ENCODE data around the gene CREB1. TPM values are rescaled to one million over a fixed set of nuclear protein-coding genes. Genes with fewer than 3 reads are reported as not detected.
"Not testable (repeated sequence)": the region's sequence is repeated elsewhere in the genome, so short reads cannot be mapped to it uniquely, and the experiment has no call there.

The CREB1 gene
- polyA plus RNA-seq, 3 donors from 2014 or later, result 48.7 to 64.8 (median 59.4) TPM

DNA sequence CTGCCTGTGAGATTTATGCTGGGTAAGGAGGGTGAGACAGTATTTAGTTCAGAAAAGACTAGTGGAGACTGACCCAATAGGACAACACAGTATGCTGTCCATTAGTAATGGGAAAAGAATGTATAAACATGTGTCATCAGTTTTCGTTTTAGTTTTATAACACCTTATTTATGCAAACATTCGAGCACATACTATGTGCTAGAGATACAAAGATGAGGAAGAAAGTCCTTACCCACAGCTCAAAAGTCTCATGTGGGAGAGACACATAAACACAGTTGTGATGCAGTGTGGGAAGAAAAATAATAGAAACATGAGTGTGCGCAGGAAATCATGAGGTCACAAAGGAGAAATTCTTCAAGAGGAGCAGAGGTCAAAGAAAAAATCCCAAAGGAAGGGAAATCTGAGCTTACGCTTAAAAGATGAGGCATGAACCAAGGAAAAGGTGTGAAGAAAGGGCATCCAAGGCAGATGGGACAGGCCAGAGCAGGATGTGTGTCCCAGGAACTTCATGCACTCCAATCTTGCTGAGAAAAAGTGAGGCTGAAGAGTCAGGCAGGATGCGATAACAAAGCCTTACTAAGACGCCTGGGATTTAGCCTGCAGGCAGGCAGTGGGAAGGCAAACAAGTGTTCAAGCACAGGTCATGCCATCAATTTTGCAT, 87.4 kb downstream of the CREB1 start:
- no peak for DNase-seq
- peak overlapping the region in 2 of 6 donors; percentile 3 to 27 for H3K27ac Mint-ChIP-seq
- no peaks in the 10 kb centered on the region for H3K9me3 Mint-ChIP-seq
- H3K4me1 Mint-ChIP-seq, result peaks cover 15 to 19% of the 10 kb centered on the region in 2 donors
- peaks cover 13 to 43% (median 27%) of the 10 kb centered on the region in 3 donors for H3K36me3 Mint-ChIP-seq
- peaks cover 0 to 2% (median 2%) of the 10 kb centered on the region in 3 donors for H3K27me3 Mint-ChIP-seq (ENCODE audit: low read depth in 3 of 3)
- no peak overlapping the region for H3K4me3 Mint-ChIP-seq

DNA sequence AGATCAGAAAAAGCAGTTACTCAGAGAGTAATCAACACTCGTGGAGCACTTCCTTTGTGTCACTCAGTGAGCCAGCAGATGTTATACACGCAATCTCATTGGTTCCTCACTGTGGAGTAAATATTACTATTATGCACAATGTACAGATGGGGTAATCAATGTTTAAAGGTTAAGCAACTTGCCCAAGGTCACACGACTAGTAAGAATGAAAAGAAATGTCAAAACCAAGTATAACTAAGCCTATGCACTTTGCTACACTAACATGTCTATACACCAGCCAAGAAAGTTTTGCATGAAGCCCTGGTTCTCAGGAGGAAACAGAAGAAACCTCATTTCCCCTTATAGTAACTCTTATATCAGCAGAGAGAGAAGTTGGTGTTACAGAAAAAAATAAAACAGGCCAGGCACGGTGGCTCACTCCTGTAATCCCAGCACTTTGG, 90.0 kb downstream of the CREB1 start:
- peaks cover 29 to 38% of the 10 kb centered on the region in 2 donors for H3K4me1 Mint-ChIP-seq
- peak overlapping the region in 3 of 5 donors; percentile 12 to 34 (median 14) for H3K4me3 Mint-ChIP-seq
- H3K36me3 Mint-ChIP-seq, result peaks cover 10 to 29% (median 18%) of the 10 kb centered on the region in 3 donors
- H3K27me3 Mint-ChIP-seq (ENCODE audit: low read depth in 3 of 3), result peaks cover 6 to 7% (median 7%) of the 10 kb centered on the region in 3 donors
- H3K27ac Mint-ChIP-seq, result peak overlapping the region; percentile 3 to 80 (median 52)
- no peak for DNase-seq
- no peaks in the 10 kb centered on the region for H3K9me3 Mint-ChIP-seq

DNA sequence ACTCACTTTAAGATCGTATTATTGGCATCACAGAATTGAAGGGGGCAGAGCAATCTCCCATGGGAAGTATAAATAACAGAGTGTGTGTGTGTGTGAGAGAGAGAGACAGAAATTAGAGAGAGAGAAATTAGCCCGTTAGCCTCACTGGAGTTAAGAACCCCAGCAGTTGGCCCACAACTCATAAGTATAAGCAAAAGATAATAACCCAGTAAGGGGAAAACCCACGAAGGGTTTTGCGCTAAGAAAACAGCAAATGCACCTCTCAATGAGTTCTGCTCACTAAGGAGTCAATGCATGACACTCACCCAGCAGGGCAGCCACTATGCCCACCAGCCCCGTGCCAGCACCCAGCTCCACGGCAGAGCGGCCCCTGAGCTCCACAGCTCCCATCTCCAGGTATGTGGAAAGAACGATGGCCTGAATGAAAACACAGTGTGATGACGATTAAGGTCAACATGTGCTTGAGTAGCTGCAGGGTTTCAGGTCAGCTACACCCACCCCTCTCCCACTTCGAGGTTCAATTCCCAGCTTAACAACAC, 91.8 kb downstream of the CREB1 start:
- peak overlapping the region in 3 of 6 donors; percentile 22 to 53 (median 48) for H3K27ac Mint-ChIP-seq
- peaks cover 6 to 19% (median 11%) of the 10 kb centered on the region in 3 donors for H3K27me3 Mint-ChIP-seq (ENCODE audit: low read depth in 3 of 3)
- peaks cover 8 to 26% (median 11%) of the 10 kb centered on the region in 3 donors for H3K36me3 Mint-ChIP-seq
- no peak for DNase-seq
- peaks cover 38% of the 10 kb centered on the region in 2 donors for H3K4me1 Mint-ChIP-seq
- peak overlapping the region in 2 of 5 donors; percentile 5 to 22 for H3K4me3 Mint-ChIP-seq
- H3K9me3 Mint-ChIP-seq, result no peaks in the 10 kb centered on the region

DNA sequence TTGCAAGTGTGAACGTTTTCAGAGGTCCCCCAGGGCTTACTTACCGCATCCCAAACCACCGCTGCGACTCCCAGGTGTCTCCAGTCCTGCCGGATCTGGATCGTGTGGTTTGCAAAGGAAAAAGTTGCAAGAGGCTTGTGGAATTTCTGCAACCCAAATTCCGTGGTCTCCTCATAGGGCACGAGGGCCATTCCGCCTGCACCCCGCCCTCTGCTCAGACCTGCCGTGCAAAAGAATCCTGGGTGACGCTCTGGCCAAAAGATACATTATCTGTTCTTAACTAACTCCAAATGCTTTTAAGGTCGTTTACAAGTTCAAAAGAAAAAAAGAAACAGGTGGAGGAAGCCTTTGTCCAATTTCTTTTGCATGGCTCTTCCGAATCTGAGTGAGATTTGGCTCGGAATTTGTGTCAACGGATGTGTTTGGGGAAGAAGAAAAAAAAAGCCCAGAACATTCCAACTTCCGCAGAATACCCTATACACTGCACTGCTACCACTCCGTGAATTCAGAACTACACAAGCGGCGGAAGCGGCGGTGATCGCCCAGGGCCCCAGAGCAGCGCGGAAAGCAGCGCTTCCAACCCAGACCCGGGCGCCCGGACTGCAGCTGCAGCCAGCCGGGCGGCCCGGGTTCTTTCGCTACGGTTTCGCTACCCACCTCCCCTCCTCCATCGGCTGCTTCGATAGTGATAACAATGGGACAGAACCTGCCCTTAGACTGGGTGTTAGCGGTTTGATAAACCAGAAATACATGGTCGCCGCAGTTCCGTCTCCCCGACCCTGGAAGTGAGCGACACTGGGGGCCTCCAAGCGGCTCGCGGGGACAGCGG, 94.6 kb downstream of the CREB1 start:
- no peaks in the 10 kb centered on the region for H3K9me3 Mint-ChIP-seq
- peak; percentile 63 to 69 (median 69) for DNase-seq
- peaks cover 6 to 23% (median 9%) of the 10 kb centered on the region in 3 donors for H3K27me3 Mint-ChIP-seq (ENCODE audit: low read depth in 3 of 3)
- peak overlapping the region; percentile 95 to 96 (median 96) for H3K27ac Mint-ChIP-seq
- H3K36me3 Mint-ChIP-seq, result peaks cover 0 to 15% (median 4%) of the 10 kb centered on the region in 3 donors
- H3K4me1 Mint-ChIP-seq, result peaks cover 44% of the 10 kb centered on the region in 2 donors
- peak overlapping the region; percentile 91 to 97 (median 95) for H3K4me3 Mint-ChIP-seq

DNA sequence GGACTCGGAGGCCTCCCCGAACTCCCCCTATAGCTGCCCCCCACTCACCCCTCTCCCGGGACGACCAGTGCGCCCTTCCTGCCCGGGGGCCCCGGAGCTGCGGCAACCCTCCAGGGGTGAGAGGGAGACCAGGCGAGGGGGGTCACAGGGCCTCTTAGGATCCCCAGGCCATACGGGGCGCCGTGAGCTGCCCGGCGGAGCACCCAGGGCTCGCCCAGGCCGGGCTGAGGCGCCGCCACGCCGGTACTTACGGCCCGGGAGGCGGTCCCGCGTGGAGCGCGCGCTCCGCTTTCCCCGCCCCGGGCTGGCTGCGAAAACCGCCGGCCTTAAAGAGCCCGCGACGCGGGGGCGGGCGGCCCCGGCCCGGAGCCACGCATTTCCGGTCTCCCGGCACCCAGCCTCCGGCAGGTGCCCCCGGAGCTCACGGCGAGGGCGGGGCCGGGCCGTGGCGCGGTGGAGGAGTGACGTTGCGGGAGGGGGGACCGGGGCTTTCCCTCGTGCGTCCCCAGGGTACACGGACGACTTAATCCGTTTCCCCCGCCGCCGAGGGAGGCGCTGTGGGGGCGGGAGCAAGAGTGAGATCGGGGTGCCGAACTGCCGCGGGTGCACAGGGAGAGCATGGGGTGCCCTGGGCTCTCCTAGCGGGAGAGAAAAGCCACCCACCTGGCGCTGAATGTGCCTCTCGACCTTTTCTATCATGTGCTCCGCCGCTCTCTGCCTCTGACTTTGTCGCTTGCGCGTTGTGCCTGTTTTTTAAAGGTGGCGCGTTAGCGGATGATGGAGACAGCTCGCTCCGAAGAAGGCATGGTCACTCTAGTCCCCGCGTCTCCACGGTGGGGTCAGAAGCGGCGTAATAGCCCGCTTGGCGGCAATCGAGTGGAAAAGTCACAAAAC, 95.5 kb downstream of the CREB1 start, which contains the start of gene METTL21A:
Gene METTL21A, minus strand, starts transcription at position 381 of the 894 bp plus-strand sequence. CDS start 1,019 bp downstream, outside the sequence.
- H3K4me1 Mint-ChIP-seq, result peaks cover 36 to 38% of the 10 kb centered on the region in 2 donors
- no peaks in the 10 kb centered on the region for H3K9me3 Mint-ChIP-seq
- peak within 1 kb of the TSS; percentile 95 to 98 (median 96) for H3K27ac Mint-ChIP-seq
- H3K36me3 Mint-ChIP-seq, result peaks cover 0 to 10% (median 4%) of the 10 kb centered on the region in 3 donors
- peaks cover 6 to 23% (median 9%) of the 10 kb centered on the region in 3 donors for H3K27me3 Mint-ChIP-seq (ENCODE audit: low read depth in 3 of 3)
- peak within 1 kb of the TSS; percentile 93 to 97 (median 95) for H3K4me3 Mint-ChIP-seq
- DNase-seq, result peak; percentile 93 to 95 (median 94)

DNA sequence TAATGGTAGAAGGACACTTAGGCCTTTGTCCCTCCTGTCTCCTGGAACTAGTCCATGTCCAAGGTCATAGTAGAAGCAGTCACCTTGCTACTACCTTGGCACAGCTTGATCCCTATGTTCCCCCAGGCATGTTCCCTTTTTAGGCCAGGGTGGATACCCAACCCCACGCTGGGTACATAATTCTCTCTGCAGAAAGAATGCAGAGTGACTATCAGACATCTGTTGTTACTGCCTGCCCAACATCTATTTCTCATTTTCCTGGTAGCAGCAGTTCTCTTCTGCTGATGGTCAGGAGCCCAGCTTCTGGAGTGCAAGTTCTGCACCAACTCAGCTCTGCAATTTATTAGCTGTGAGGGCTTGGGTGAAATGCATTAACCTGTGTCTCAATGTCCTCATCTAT, 99.8 kb downstream of the CREB1 start:
- Mint-ChIP-seq H3K4me1 (peaks cover 11 to 19% of the 10 kb centered on the region in 2 donors), H3K27ac (peak overlapping the region in 1 of 6 donors; percentile 60), H3K9me3 (no peaks in the 10 kb centered on the region), H3K36me3 (no peaks in the 10 kb centered on the region), H3K4me3 (no peak overlapping the region), H3K27me3 (ENCODE audit: low read depth in 3 of 3) (peaks cover under 1 to 22% (median 6%) of the 10 kb centered on the region in 3 donors)
- no peak for DNase-seq

DNA sequence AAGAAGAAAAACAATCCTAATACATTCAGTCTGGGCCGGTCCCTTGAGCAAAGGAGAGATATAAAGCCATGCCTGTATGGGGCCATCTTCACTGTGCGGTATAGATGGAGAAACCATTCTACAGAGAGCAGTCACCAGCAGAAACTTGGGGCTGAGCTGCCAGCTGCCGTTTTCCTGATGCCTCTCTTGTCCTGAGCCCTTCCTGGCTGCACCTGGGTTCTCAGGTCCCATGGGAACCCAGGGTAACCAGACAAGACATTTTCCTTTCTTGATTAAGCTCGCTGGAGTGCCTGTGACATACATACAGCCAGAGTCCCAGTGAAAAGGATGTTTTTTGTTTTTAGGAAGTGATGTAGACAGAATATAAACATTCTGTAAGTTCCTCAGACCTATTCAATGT, 100.7 kb downstream of the CREB1 start:
- Mint-ChIP-seq H3K36me3 (no peaks in the 10 kb centered on the region), H3K27me3 (ENCODE audit: low read depth in 3 of 3) (peaks cover 0 to 16% (median 2%) of the 10 kb centered on the region in 3 donors), H3K4me1 (peaks cover 10 to 17% of the 10 kb centered on the region in 2 donors), H3K9me3 (no peaks in the 10 kb centered on the region), H3K27ac (no peak overlapping the region), H3K4me3 (no peak overlapping the region)
- DNase-seq, result no peak

DNA sequence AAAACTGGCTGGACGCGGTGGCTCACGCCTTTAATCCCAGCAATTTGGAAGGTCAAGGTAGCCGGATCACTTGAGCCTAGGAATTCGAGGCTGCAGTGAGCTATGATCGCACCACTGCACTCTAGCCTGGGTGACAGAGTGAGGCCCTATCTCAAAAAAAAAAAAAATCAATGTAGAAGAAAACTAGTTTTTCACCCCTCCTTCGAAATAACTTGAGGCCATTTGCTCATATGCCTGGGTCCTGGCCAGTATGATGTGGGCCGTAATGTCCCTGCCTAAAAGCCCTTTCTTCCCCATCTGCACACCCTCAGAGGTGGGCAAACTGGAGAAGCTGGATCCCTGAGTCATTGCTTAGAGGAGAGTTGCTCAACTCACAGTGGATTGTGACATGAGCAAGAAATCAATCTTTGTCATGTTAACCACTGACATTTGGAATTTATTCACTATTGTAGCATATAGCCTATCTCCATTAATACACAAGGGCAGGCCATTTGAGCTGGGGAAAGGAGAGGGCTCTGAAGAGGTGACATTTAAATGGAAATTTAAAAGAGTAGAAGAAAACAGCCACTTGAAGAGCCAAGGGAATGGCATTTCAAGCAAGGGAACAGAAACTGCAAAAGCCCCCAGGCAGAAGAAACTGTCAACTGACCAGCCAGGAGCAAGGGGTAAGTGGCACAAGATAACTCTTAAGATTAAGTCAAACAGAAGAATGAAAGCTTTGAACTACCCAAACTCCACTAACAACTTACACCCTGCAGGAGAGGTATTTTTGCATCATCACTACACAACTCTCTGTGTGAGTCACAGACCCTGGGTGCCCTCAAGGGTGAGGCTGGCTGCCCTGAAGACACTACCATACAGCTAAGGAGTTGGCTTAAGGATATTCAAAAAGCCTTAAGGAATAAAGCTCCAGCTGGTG, 103.1 kb downstream of the CREB1 start:
- Mint-ChIP-seq H3K4me3 (no peak overlapping the region), H3K36me3 (no peaks in the 10 kb centered on the region), H3K9me3 (no peaks in the 10 kb centered on the region), H3K4me1 (peaks cover under 1% of the 10 kb centered on the region in 2 donors), H3K27ac (no peak overlapping the region), H3K27me3 (ENCODE audit: low read depth in 3 of 3) (peaks cover 0 to 3% (median 2%) of the 10 kb centered on the region in 3 donors)
- no peak for DNase-seq

DNA sequence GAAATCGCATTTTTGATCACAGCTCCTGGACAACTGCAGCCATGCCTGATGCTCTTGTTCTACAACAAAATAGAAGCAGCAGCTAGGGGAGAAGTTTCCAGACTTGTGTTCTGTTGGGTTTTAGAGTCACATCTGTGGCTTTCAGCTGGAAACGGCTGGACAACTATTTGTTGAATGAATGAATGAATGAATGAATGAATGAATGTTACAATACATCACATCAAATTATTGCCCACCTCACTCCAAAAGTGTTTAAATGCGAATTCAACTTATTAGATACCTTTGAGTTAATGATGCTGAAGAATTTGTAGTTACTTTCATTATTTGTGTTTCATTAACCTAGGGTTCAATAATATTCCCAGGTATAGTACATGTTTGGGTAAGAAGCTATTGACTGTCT, 103.9 kb downstream of the CREB1 start:
- Mint-ChIP-seq H3K4me3 (no peak overlapping the region), H3K4me1 (no peaks in the 10 kb centered on the region), H3K36me3 (no peaks in the 10 kb centered on the region), H3K9me3 (no peaks in the 10 kb centered on the region), H3K27me3 (ENCODE audit: low read depth in 3 of 3) (peaks cover 0 to 3% (median 2%) of the 10 kb centered on the region in 3 donors), H3K27ac (no peak overlapping the region)
- DNase-seq, result no peak

DNA sequence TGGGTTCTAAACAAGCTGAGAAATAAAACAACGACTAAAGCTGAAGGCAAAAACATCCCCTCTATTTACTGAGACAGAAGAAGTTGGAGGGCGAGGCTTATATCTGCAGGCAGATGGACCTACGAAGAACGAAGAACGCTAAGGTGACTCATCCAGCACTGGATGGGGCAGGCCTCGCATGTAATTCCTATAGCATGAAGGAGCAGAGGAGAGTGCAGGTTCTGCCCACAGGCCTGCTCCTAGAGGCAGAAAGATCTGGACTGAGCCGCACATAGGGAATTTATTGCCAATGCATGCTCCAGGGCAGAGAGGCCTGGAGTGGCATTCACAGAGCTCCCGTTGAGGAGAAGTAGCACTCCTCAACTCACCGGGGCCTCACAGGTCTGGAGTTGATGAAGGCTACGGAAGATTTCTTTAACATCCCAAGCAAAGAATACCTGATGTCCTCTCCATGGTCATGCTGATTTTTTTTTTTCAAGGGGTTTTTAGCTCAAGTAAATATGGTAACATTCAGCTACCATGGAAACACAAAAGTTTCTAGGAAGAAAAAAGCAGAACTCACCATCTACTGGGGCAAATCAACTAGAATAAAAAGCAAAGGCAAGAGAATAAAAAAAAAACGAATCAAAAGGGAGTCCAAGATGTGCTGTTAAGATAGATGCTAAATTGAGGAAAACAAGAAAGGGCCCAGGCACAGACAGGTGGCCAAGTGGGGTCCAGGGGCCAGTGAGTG, 105.9 kb downstream of the CREB1 start:
- no peak overlapping the region for H3K4me3 Mint-ChIP-seq
- peaks cover 0 to 2% (median 0%) of the 10 kb centered on the region in 6 donors for H3K9me3 Mint-ChIP-seq
- H3K27me3 Mint-ChIP-seq (ENCODE audit: low read depth in 3 of 3), result peaks cover 0 to 3% (median 2%) of the 10 kb centered on the region in 3 donors
- H3K27ac Mint-ChIP-seq, result no peak overlapping the region
- no peaks in the 10 kb centered on the region for H3K36me3 Mint-ChIP-seq
- DNase-seq, result no peak
- no peaks in the 10 kb centered on the region for H3K4me1 Mint-ChIP-seq

DNA sequence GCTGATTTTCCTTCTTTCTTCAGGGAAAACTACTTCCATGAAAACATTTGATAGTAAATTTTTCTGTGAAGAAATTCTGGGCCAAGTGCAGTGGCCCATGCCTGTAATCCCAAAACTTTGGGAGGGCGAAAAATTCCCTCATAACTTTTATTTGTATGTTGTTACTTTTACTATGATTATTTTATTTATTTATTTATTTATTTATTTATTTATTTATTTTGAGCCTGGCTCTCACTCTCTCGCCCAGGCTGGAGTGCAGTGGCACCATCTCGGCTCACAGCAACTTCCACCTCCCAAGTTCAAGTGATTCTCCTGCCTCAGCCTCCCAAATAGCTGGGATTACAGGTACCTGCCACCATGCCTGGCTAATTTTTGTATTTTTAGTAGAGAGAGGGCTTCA, 109.5 kb downstream of the CREB1 start:
- not testable (repeated sequence) for H3K27ac Mint-ChIP-seq; DNase-seq; H3K27me3 Mint-ChIP-seq (ENCODE audit: low read depth in 3 of 3); H3K9me3 Mint-ChIP-seq; H3K4me1 Mint-ChIP-seq; H3K36me3 Mint-ChIP-seq; H3K4me3 Mint-ChIP-seq
